Peyer's patch (tissue), 4 donors: Measurements from ENCODE around the gene PEX5L. TPM values are rescaled to one million over a fixed set of nuclear protein-coding genes. Genes with fewer than 3 reads are reported as not detected.

Source experiments
- DNase-seq, 3 donors: peaks; one replicate each; pipeline ENCODE4 v3.0.0-alpha.2; 2017 to 2019
- H3K27ac ChIP-seq, 4 donors: fragments of 200-600 bp; sonication (generic); one replicate each; pipeline ENCODE4 v1.5.1; 2016 to 2019
- H3K27me3 ChIP-seq, 2 donors: fragments of 200-600 bp; sonication (generic); one replicate each; pipeline ENCODE4 v1.5.1; 2019
- H3K36me3 ChIP-seq, 3 donors: fragments of 200-600 bp; sonication (generic); one replicate each; pipeline ENCODE4 v1.5.1; 2016 to 2019
- H3K4me1 ChIP-seq, 4 donors: fragments of 200-600 bp; sonication (generic); one replicate each; pipeline ENCODE4 v1.5.1; 2016 to 2019
- H3K4me3 ChIP-seq, 4 donors: fragments of 200-600 bp; sonication (generic); 1 replicate in 3 of 4; 2 replicates in 1 of 4; pipeline ENCODE4 v1.5.1; 2016 to 2019; ENCODE audit warnings: mild to moderate bottlenecking in 1 of 4
- H3K9me3 ChIP-seq, 4 donors: fragments of 200-600 bp; sonication (generic); one replicate each; pipeline ENCODE4 v1.5.1; 2016 to 2019; ENCODE audit warnings: mild to moderate bottlenecking in 1 of 4
- CTCF ChIP-seq, 6 experiments: fragments of 450-650 bp in 4 of 6; fragments of 200-600 bp in 2 of 6; sonication (generic) in 1 of 6; IDR thresholded peaks; one replicate each; pipeline ENCODE4 v1.5.1; 2017 to 2019; ENCODE audit warnings: antibody characterized with exemption in 6 of 6, mild to moderate bottlenecking in 3 of 6, moderate library complexity in 1 of 6
- POLR2A ChIP-seq, 2 donors: fragments of 450-650 bp; IDR thresholded peaks; one replicate each; pipeline ENCODE4 v1.5.1; 2017; ENCODE audit warnings: antibody characterized with exemption in 2 of 2, mild to moderate bottlenecking in 2 of 2, moderate library complexity in 2 of 2
- total RNA-seq, 4 donors: library from RNA; depleted of rRNA; stranded (reverse); fragments of >200 nt; gene quantifications; one replicate each; pipeline ENCODE4 v1.1.0, GENCODE V29; 2016

Gene PEX5L
- total RNA-seq, 4 donors from 2014 or later, result not detected

GRCh38 chr3:179935710-179936109 is 101.0 kb downstream of the PEX5L start:
- no peak overlapping the region for H3K27ac ChIP-seq
- no peak for DNase-seq
- no peaks in the 10 kb centered on the region for H3K4me1 ChIP-seq
- TF ChIP-seq CTCF (IDR thresholded peaks at IDR 0.05) (no peak), POLR2A (IDR thresholded peaks at IDR 0.05) (no peak)
- H3K27me3 ChIP-seq, result no peaks in the 10 kb centered on the region
- H3K9me3 ChIP-seq, result no peaks in the 10 kb centered on the region
- H3K4me3 ChIP-seq, result no peak overlapping the region
- H3K36me3 ChIP-seq, result no peaks in the 10 kb centered on the region

GRCh38 chr3:179933914-179934313 is 102.8 kb downstream of the PEX5L start:
- no peaks in the 10 kb centered on the region for H3K4me1 ChIP-seq
- H3K27ac ChIP-seq, result no peak overlapping the region
- H3K4me3 ChIP-seq, result no peak overlapping the region
- TF ChIP-seq POLR2A (IDR thresholded peaks at IDR 0.05), result no peak
- H3K36me3 ChIP-seq, result no peaks in the 10 kb centered on the region
- H3K9me3 ChIP-seq, result no peaks in the 10 kb centered on the region
- no peaks in the 10 kb centered on the region for H3K27me3 ChIP-seq
- no peak for DNase-seq

- Histone ChIP-seq H3K4me3 (no peak overlapping the region), H3K9me3 (no peaks in the 10 kb centered on the region), H3K4me1 (no peaks in the 10 kb centered on the region), H3K27me3 (no peaks in the 10 kb centered on the region), H3K36me3 (no peaks in the 10 kb centered on the region), H3K27ac (no peak overlapping the region)
- TF ChIP-seq CTCF (IDR thresholded peaks at IDR 0.05) (no peak), POLR2A (IDR thresholded peaks at IDR 0.05) (no peak)
- DNase-seq, result no peak
Measured at GRCh38 chr3:179933080-179933479, 103.7 kb downstream of the PEX5L start.

GRCh38 chr3:179932674-179933073 is 104.1 kb downstream of the PEX5L start:
- H3K27ac ChIP-seq, result no peak overlapping the region
- no peaks in the 10 kb centered on the region for H3K27me3 ChIP-seq
- H3K36me3 ChIP-seq, result no peaks in the 10 kb centered on the region
- no peak overlapping the region for H3K4me3 ChIP-seq
- H3K9me3 ChIP-seq, result no peaks in the 10 kb centered on the region
- TF ChIP-seq POLR2A (IDR thresholded peaks at IDR 0.05) (no peak), CTCF (IDR thresholded peaks at IDR 0.05) (no peak)
- DNase-seq, result no peak
- H3K4me1 ChIP-seq, result no peaks in the 10 kb centered on the region

GRCh38 chr3:179929091-179929529 is 107.6 kb downstream of the PEX5L start:
- no peak overlapping the region for H3K27ac ChIP-seq

GRCh38 chr3:179927191-179927590 is 109.5 kb downstream of the PEX5L start:
- no peak overlapping the region for H3K4me3 ChIP-seq
- H3K27me3 ChIP-seq, result no peaks in the 10 kb centered on the region
- TF ChIP-seq CTCF (IDR thresholded peaks at IDR 0.05) (no peak), POLR2A (IDR thresholded peaks at IDR 0.05) (no peak)
- DNase-seq, result no peak
- no peaks in the 10 kb centered on the region for H3K36me3 ChIP-seq
- H3K4me1 ChIP-seq, result no peaks in the 10 kb centered on the region
- H3K27ac ChIP-seq, result no peak overlapping the region
- no peaks in the 10 kb centered on the region for H3K9me3 ChIP-seq

More at GRCh38 chr3:179929091-179929529, 107.6 kb downstream of the PEX5L start:
- Histone ChIP-seq H3K27me3 (no peaks in the 10 kb centered on the region), H3K9me3 (no peaks in the 10 kb centered on the region), H3K36me3 (no peaks in the 10 kb centered on the region), H3K4me3 (no peak overlapping the region), H3K4me1 (no peaks in the 10 kb centered on the region)
- DNase-seq, result peak in 2 of 3 donors; percentile 22 to 55
- TF ChIP-seq CTCF (IDR thresholded peaks at IDR 0.05) (peak; percentile 22 to 60 (median 44)), POLR2A (IDR thresholded peaks at IDR 0.05) (no peak)
